ENCODE data around the gene DUSP22.

DUSP22 gene

DNA sequence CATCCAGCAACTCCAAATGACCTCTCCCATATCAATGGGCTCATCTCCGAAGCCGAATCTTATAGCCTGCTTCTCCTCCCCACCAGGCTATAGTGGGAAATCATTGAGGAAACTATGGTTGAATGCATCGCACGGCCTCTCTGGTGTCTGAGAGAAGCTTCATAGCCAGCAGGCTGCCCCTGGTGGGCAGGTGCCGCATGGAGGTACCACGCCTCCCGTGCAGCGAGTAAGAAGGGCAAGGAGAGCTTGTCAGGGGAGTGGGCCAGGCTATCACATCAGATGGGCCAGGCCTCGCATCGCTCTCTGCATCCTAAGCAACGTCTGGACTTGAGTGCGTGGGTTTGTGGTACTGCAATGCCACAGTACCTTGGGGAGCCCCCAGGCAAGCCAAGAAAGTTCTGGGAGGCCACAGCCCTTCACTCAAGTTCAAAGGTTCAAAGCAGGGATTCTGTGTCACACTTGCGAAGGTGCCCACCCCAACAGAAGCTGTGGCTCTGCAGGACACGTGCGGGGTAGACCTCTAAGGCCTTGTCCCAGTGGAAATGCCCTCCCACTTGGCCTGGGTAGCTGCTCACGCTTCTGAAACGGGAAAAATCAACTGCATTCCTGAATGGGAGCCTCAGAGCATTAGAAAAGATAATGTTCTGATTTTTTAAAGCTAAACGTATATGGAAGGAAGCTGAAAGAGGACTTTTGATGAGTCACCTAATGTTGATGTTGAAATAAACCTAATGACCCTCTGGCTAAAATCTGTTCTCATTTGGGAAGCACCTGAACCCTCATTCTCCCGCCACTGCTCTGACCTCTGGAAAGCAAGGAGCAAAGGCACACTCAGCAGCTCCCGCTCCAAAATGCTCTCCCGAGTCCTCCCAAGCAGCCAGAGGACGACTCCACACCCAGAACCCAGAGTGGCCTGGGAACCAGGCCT is 90.9 kb downstream of the DUSP22 start:
- DNase-seq = no peak

DNA sequence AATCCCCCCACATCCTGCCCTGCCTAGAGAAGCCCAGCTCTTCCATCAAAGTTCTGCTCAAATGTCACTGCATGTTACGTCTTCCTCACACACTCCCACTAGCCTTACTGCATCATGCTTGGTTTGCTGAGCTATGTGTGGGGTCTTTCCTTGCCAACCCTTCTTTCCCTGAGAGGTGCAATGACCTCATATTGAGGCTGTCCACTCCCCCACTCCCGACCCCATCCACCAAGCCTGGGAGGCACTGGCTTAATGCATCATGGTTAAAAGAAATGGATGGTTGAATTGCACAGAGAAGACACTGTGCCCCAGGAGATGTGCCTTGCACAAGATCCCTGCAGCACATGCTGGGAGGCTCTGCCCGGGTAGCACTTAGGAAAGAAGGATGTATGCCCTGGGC is 91.6 kb downstream of the DUSP22 start:
- DNase-seq = no peak

- DNase-seq = no peak
Measured at GRCh38 chr6:384898-385297, 92.6 kb downstream of the DUSP22 start.

DNA sequence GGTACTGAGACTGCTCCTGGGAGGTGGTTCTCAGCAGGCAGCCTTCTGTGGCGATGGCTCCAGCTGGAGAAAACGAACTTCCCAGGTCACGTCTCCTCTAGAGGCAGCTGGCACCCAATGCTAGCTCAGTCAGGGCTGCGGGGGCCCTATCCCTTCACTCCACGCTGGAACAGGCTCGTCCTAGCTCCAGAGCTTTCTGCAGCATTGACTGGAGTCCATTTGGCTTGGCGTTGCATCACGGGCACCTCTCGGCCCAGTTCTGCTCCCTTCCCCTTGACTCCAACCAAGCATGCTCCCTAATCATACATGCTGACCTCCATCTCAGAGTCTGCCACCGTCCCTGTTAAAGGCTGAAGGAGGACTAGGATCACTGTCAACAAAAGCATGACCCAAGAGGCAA is 93.3 kb downstream of the DUSP22 start:
- DNase-seq = no peak

DNA sequence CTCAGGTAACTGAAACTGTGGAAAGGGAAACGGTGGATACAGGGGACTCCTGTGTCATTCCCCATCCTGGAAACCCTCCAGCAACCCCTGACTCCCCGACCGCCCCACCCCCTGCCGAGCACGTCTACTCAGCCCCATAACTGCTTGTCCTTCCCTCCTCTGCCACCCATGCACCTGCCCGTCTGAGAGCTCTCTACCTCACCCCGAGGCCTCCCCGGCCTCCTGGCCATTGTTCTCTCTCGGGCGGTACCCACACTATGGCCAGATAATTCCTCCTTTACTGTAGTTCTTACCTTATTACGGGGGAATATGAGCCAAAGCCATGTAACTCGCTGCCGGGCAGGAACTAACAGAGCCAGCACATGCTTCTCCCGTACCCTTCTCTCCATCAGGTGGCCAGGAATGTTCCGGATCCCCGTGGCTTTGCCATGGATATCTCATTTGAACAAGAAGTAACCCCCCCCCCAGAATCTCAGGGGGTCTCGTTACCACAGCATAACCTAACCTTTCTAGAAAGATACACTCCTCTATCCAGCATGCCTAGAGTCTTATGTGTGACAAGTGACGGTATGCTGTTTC is 94.5 kb downstream of the DUSP22 start:
- DNase-seq = no peak

- DNase-seq = no peak
Measured at GRCh38 chr6:387293-387741, 95.0 kb downstream of the DUSP22 start.

GRCh38 chr6:388202-388903 is 96.1 kb downstream of the DUSP22 start:
- DNase-seq = no peak

DNA sequence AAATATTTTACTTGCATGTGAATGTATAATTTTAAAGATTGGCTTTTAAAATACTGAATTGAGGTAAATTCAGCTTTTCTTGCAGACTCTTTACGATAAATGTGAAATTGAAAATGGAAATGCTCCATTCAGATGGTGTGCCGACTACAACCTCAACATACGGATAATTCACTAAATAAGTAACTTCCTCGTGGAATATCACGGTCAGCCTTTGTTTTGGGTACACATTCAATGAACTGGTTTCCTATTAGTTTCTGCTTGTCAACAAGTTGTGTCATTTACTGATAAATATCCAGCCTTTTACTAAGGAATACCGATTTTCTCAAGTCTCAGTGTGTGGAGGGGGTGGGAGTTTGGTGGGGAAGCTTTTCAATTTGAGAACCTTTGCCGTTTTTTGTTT is 96.9 kb downstream of the DUSP22 start:
- no peak for DNase-seq

DNA sequence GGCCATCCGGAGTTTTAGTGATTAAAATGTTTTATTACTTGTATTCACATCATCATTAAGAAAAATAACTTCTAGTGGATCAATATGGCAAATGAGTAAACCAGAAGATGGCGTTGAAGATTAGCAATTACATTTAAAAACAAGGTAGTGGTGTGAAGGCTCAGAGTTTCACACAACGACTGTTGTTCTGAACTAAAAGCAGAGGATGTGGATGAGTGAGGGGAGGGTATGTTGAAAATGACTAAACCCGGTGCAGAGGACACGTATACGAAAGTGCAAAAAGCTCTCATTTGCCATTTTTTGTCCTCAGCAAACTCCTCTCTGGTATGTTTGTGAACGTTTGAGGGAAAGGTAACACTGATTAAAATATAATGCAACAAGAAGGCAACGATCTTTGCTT is 97.3 kb downstream of the DUSP22 start:
- peak; percentile 89 for DNase-seq

DNA sequence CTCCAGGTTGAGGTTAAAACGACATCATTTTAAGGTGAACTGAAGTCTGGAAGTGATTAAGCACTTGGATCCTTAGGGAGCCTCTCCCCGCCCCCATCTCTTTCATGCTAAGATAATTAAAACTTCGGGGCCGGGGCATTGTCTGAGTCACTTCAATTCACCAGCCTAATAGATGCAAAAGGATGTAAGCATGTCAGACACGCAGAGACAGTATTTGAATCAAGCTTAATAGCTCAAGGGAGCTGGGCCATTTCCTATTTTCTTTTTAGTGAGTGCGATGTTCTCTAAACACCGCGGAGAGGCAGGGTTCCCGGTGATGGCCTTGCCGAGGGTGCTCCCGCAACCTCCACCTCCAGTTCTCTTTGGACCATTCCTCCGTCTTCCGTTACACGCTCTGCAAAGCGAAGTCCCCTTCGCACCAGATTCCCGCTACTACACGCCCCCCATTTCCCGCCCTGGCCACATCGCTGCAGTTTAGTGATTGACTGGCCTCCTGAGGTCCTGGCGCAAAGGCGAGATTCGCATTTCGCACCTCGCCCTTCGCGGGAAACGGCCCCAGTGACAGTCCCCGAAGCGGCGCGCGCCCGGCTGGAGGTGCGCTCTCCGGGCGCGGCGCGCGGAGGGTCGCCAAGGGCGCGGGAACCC is 98.7 kb downstream of the DUSP22 start:
- peak; percentile 71 for DNase-seq

- peak; percentile 89 for DNase-seq
Measured at GRCh38 chr6:391559-392440, 99.5 kb downstream of the DUSP22 start, which contains the start of gene IRF4. Gene IRF4, plus strand, starts transcription at chr6:391752. Its CDS starts 1,401 bp downstream, at chr6:393153.

GRCh38 chr6:392441-393390 is 100.4 kb downstream of the DUSP22 start:
- peak; percentile 57 for DNase-seq

DNA sequence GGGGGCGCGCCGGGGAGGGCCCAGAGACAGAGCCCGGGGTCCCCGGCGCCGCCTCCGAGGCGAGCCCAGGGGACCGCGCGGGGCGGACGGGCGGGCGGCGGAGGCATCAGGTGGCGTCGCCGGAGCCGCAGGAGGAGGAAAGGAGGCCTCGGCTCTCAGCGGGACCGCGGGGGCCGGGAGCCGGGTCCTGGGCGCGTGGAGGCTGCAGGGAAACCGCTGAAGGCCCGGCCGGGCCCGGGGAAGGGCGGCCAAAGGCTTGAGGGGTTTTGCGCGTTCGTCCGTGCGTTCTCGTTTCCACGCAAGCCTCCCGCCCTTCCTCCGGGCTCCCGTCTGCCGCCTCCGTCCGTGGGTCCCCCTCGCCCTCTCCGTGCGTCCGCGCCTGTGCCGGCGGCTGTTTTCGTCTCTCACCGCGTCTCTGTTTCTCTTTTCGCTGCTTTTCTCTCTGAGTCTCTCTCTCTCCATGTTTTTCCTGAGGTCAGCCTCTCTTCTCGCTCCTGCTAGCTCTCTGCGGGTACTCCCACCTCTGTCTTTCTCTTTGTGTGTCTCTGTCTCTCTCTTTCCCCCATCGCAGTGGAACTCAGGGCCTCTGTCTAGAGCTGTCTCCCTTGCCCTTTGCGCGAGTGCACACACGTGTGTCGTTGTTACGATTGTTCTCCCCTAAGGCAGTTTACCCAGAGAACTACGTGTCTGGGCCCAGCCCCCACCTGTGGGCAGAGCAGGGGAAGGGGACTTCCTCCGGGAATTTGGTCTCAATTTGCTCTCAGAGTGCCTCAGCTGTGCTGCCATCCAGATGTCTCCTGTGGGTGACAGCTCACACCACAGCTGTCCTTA is 101.3 kb downstream of the DUSP22 start:
- peak; percentile 45 for DNase-seq

DNA sequence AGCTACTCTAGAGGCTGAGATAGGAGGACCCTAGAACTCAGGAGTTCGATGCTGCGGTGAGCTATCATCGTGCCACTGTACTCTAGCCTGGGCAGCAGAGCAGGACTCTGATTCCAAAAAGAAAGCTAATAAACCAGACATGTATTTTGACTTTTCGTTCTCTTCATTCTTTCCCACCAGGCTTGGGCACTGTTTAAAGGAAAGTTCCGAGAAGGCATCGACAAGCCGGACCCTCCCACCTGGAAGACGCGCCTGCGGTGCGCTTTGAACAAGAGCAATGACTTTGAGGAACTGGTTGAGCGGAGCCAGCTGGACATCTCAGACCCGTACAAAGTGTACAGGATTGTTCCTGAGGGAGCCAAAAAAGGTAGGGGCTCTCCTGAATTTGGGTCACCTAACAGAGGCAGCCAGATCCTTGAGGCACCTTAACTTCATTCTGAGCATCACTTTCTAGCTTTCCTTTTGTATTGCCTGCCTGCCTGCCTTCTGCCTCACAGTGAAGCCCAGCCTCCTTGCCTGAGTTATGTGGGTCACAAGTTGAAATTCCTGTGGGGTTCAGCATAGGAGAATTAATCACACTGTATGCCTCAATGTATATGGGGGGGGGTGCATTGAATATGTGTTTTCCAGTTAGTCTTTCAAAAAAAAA is 102.5 kb downstream of the DUSP22 start:
- no peak for DNase-seq

DNA sequence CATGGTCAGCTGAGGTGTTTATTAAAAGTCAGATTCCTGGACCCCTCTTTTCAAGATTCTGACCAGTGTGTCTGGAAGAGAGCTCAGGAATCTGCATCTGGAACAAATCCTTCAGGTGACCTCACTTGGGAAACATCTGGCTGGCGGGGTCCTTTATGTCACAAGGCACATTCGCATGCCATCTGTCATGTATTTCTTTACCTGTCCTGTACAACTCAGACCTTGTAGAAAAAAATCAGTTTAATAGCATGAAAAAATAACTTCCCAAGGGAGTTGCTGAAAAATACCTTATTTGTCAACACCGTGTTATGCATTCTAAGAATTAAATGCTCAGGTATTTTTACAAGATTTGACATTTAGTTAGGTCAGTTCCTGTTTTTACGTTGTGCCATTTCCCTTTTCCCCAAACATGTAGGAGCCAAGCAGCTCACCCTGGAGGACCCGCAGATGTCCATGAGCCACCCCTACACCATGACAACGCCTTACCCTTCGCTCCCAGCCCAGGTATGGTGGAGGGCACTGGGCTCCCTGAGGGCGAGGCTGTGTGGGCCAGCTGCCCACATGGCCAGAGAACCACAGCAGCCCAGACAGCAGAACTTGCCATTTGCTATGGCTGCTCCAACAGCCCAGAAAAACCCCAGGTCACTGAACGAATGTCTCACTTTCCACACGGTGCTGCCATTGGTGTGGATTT is 103.3 kb downstream of the DUSP22 start:
- no peak for DNase-seq

DNA sequence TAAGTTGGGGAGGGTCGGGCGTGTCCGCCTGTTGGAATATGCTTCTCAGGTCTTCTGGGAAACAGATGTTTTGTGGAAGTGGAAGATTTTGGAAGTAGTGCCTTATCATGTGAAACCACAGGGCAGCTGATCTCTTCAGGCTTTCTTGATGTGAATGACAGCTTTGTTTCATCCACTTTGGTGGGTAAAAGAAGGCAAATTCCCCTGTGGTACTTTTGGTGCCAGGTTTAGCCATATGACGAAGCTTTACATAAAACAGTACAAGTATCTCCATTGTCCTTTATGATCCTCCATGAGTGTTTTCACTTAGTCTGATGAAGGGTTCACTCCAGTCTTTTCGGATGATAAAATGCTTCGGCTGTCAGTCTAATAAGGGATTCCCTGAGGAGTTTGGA is 103.8 kb downstream of the DUSP22 start:
- DNase-seq = no peak

DNA sequence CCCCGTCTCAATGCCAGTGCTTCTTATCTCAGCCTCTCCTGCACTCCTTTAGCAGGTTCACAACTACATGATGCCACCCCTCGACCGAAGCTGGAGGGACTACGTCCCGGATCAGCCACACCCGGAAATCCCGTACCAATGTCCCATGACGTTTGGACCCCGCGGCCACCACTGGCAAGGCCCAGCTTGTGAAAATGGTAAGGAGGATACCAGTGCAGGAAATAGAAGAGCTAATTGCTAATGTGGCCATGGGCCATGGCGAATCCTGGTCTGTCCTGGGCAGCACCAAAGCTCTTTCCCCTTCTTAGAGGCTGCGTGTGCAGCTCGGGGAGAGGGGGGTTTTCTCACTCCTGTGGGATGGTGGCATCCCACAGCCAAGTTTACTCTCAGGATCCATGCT is 104.8 kb downstream of the DUSP22 start:
- no peak for DNase-seq

- DNase-seq = no peak
Measured at GRCh38 chr6:397604-398003, 105.3 kb downstream of the DUSP22 start.

GRCh38 chr6:398065-398464 is 105.8 kb downstream of the DUSP22 start:
- no peak for DNase-seq

Measured in activated CD4-positive, alpha-beta T cell treated with anti-CD3 and anti-CD28 coated beads, Interleukin-2, Interleukin-6, amounts not matched to agents 100 ng/mL and 50 ng/mL, durations not matched to agents 16 hours and 8 hours (primary cell).